Osteocyte (in vitro differentiated cells): ENCODE results near the gene EML5. TPM values are rescaled to one million over a fixed set of nuclear protein-coding genes. Genes with fewer than 3 reads are reported as not detected.

Experiments
- DNase-seq: peaks from one replicate; pipeline ENCODE4 v3.0.0; 2021; ENCODE audit warnings: mixed read lengths; ENCODE audit not compliant: unreplicated experiment; ENCODE audit errors: extremely low spot score
- H3K27ac Mint-ChIP-seq: one replicate; pipeline ENCODE4 v1.8.0; 2021; ENCODE audit warnings: mild to moderate bottlenecking, mixed read lengths; ENCODE audit not compliant: unreplicated experiment
- H3K27me3 Mint-ChIP-seq: one replicate; pipeline ENCODE4 v1.8.0; 2021; ENCODE audit warnings: mixed read lengths; ENCODE audit not compliant: unreplicated experiment
- H3K36me3 Mint-ChIP-seq: one replicate; pipeline ENCODE4 v1.8.0; 2021; ENCODE audit warnings: mixed read lengths; ENCODE audit not compliant: unreplicated experiment
- H3K4me1 Mint-ChIP-seq: one replicate; pipeline ENCODE4 v1.8.0; 2021; ENCODE audit warnings: mixed read lengths; ENCODE audit not compliant: unreplicated experiment
- H3K4me3 Mint-ChIP-seq: one replicate; pipeline ENCODE4 v1.8.0; 2021; ENCODE audit warnings: mild to moderate bottlenecking, moderate library complexity, mixed read lengths; ENCODE audit not compliant: unreplicated experiment
- H3K9me3 Mint-ChIP-seq: one replicate; pipeline ENCODE4 v1.8.0; 2021; ENCODE audit warnings: mixed read lengths; ENCODE audit not compliant: unreplicated experiment
- long read RNA-seq: library from polyadenylated mRNA; unstranded; transcript quantifications from one replicate; pipeline ENCODE4 v2.0.0, GENCODE V29; 2021
- total RNA-seq: library from RNA; stranded (reverse); gene quantifications from 2 replicates; pipeline ENCODE4 v1.2.1, GENCODE V29; 2021
- TF ChIP-seq, protein P1 (sequence below): fragments of 200-600 bp; sonication (generic); IDR thresholded peaks from 2 replicates; pipeline ENCODE4 v1.5.0; 2021; ENCODE audit warnings: antibody characterized with exemption, mild to moderate bottlenecking, moderate library complexity

Gene EML5
- 0.18 and 0.19 TPM in 2 replicates for total RNA-seq
- long read RNA-seq, partial matches to known transcripts = 0 of 1 reads
- long read RNA-seq, other reads (novel, unspliced or antisense) = 1 of 1 reads

DNA sequence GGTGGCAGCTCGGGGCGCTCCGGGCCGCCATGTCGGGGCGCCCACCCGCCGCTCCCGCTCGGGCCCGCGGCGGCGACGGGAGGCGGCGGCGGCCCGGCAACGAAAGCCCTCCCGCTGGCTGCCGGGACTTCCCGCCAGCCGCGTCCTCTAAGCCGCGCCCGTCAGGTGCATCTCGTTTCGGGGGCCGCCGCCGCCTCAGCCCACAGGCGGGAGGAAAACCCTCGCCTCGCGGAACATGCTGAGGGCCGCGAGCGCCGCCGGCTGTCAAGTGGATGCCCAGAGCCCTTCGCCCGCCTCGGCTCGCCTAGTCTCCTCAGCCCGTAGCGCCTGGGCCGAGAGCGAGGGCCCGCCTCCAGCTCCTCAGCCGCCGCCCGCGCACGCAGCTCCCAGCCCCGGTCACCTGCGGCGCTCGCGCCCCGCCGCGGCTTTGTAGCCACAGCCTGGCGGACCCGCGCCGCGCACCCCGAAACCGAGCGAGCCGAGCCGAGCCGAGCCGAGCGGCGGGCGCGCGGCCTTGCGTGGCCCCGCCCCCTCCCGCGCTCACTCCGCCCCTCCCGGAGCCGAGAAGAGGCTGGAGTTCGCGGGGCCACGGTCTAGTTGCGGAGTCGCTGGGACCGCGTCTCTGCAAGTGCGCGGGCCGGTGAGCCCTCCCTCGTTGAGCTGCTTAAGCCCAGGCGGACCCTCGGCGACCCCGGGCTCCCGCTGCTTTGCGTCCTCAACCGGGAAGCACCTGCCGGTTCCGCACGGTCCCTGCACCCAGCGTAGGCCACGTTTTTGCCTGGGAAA lies at the start of gene EML5:
EML5 (minus strand) TSS at position 481 of the 786 bp plus-strand sequence; CDS start at position 31, 450 bp downstream.
- TF ChIP-seq, protein P1, sequence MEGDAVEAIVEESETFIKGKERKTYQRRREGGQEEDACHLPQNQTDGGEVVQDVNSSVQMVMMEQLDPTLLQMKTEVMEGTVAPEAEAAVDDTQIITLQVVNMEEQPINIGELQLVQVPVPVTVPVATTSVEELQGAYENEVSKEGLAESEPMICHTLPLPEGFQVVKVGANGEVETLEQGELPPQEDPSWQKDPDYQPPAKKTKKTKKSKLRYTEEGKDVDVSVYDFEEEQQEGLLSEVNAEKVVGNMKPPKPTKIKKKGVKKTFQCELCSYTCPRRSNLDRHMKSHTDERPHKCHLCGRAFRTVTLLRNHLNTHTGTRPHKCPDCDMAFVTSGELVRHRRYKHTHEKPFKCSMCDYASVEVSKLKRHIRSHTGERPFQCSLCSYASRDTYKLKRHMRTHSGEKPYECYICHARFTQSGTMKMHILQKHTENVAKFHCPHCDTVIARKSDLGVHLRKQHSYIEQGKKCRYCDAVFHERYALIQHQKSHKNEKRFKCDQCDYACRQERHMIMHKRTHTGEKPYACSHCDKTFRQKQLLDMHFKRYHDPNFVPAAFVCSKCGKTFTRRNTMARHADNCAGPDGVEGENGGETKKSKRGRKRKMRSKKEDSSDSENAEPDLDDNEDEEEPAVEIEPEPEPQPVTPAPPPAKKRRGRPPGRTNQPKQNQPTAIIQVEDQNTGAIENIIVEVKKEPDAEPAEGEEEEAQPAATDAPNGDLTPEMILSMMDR = peak; percentile 34
- peak; percentile 90 for DNase-seq
- no peaks in the 10 kb centered on the region for H3K36me3 Mint-ChIP-seq
- H3K4me1 Mint-ChIP-seq = peaks cover 3% of the 10 kb centered on the region
- no peaks in the 10 kb centered on the region for H3K9me3 Mint-ChIP-seq
- no peak within 1 kb of the TSS for H3K27ac Mint-ChIP-seq
- peaks cover 48% of the 10 kb centered on the region for H3K27me3 Mint-ChIP-seq
- peak within 1 kb of the TSS; percentile 72 for H3K4me3 Mint-ChIP-seq

DNA sequence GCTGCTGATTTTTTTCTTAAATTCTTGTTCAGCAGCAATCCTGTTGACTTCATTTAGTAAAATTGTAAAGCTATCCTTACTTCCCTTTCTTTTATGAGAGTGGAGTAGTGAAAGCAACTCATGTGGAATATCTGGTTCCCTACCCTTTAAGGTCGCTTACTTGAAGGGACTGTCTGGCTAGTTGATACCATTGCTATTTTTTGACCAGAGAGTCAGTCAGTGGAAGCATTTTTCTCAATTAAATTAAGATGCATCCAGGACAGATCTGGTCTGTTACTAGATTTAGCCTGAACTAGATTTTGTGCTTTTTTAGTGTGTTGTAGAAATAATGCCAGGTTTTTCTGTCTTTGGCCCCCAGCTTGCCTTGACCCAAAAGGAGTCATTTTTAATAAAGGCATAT lies 49.7 kb upstream of the EML5 start:
- H3K4me1 Mint-ChIP-seq = peaks cover 8% of the 10 kb centered on the region
- peaks cover 15% of the 10 kb centered on the region for H3K36me3 Mint-ChIP-seq
- TF ChIP-seq, protein P1 = no peak
- H3K27ac Mint-ChIP-seq = no peak overlapping the region
- no peak for DNase-seq
- H3K9me3 Mint-ChIP-seq = no peaks in the 10 kb centered on the region
- H3K4me3 Mint-ChIP-seq = no peak overlapping the region
- H3K27me3 Mint-ChIP-seq = no peaks in the 10 kb centered on the region

DNA sequence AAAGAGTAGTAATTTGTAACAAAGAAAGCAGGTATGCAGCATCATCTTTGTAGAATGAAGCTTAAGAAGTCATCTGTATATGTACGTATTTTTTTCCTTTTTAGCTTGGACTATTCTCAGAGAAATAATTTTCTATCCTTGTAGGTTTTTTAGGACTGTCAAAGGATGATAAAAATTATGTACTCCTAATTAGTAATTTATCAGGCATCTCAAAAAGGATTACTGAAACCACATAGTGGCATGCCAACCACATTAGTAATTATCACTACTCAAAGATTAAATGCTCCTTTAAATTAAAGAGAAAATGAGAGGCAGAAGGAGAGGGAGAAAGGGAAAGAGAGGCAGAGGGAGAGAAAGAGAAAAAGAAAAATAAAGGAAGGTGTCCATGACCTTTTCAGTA lies 49.0 kb upstream of the EML5 start:
- no peak overlapping the region for H3K27ac Mint-ChIP-seq
- H3K4me1 Mint-ChIP-seq = peaks cover 12% of the 10 kb centered on the region
- DNase-seq = no peak

DNA sequence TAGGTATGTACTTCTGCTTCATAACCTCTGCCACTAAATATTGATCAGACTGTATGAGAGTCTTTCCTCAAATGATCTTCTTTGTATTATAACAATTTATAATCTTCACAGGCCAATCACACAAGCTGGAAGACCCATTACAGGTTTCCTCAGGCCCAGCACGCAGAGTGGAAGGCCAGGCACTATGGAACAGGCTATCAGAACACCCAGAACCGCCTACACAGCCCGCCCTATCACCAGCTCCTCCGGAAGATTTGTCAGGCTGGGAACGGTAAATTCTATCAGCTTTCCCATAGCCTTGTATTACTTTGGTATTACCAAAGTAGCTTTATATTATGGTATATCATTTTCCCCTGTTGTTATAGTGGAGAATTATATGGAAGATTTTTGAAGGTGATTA lies 48.2 kb upstream of the EML5 start:
- H3K36me3 Mint-ChIP-seq = peaks cover 14% of the 10 kb centered on the region
- H3K4me1 Mint-ChIP-seq = peaks cover 16% of the 10 kb centered on the region

More for the DNA sequence above, 49.0 kb upstream of the EML5 start:
- Mint-ChIP-seq H3K27me3 (no peaks in the 10 kb centered on the region), H3K4me3 (no peak overlapping the region), H3K9me3 (no peaks in the 10 kb centered on the region), H3K36me3 (peaks cover 14% of the 10 kb centered on the region)
- TF ChIP-seq, protein P1 = no peak

DNA sequence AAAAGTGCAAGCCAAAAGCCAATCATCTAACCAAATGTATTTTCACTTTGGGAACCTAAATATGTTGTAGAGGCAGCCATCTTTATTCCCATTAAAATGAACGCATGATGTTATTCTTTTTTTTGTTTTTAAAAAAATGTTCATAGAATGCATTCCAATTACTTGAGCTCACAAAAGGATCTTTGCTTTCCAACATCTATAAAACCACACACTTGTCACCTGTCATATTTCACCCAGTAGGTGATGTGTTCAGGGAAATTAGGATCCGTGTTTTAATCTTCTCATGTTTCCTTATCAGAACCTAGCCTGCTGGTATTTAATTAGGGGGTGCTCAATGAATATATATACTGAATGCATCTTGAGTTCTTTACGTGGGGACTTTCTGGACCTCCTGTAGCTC lies 45.3 kb upstream of the EML5 start:
- no peaks in the 10 kb centered on the region for H3K9me3 Mint-ChIP-seq
- no peak overlapping the region for H3K27ac Mint-ChIP-seq
- no peak for DNase-seq
- H3K36me3 Mint-ChIP-seq = peaks cover 12% of the 10 kb centered on the region
- peaks cover 40% of the 10 kb centered on the region for H3K4me1 Mint-ChIP-seq
- H3K27me3 Mint-ChIP-seq = no peaks in the 10 kb centered on the region
- H3K4me3 Mint-ChIP-seq = no peak overlapping the region
- TF ChIP-seq, protein P1 = no peak

More for the DNA sequence above, 48.2 kb upstream of the EML5 start:
- Mint-ChIP-seq H3K4me3 (no peak overlapping the region), H3K27me3 (no peaks in the 10 kb centered on the region), H3K9me3 (no peaks in the 10 kb centered on the region), H3K27ac (no peak overlapping the region)
- TF ChIP-seq, protein P1 = no peak
- no peak for DNase-seq
